HepG2 (cell line): ENCODE measurements around the gene OR6S1. TPM values are rescaled to one million over a fixed set of nuclear protein-coding genes. Genes with fewer than 3 reads are reported as not detected.

Experiments
- BCL6 ChIP-seq: IDR thresholded peaks from 2 replicates; pipeline ENCODE4 v1.6.1; 2016; ENCODE audit warnings: missing genetic modification reagents, missing compliant biosample characterization
- BORCS8-MEF2B ChIP-seq: sonication (generic); formaldehyde crosslinking; IDR thresholded peaks from 2 replicates; pipeline ENCODE4 v1.8.0; 2022; ENCODE audit warnings: mild to moderate bottlenecking, missing genetic modification reagents
- DNMT3B ChIP-seq: conservative IDR thresholded peaks from 2 replicates; pipeline ENCODE4 v1.6.1; 2016; ENCODE audit warnings: missing biosample characterization, control low read depth
- FOSL1 ChIP-seq: sonication (generic); formaldehyde crosslinking; IDR thresholded peaks from 2 replicates; pipeline ENCODE4 v1.9.0; 2021; ENCODE audit warnings: missing genetic modification reagents, borderline replicate concordance
- GZF1 ChIP-seq: sonication (generic); formaldehyde crosslinking; IDR thresholded peaks from 2 replicates; pipeline ENCODE4 v1.5.1; 2020; ENCODE audit warnings: mild to moderate bottlenecking, missing genetic modification reagents
- IKZF5 ChIP-seq: IDR thresholded peaks from 2 replicates; pipeline ENCODE4 v1.6.1; 2018; ENCODE audit warnings: missing genetic modification reagents, mild to moderate bottlenecking, missing compliant biosample characterization
- NFE2L1 ChIP-seq: sonication (generic); formaldehyde crosslinking; IDR thresholded peaks from 2 replicates; pipeline ENCODE4 v1.4.0; 2020; ENCODE audit warnings: missing genetic modification reagents, mild to moderate bottlenecking, borderline replicate concordance
- WIZ ChIP-seq: sonication (generic); formaldehyde crosslinking; IDR thresholded peaks from 2 replicates; pipeline ENCODE4 v1.5.1; 2020; ENCODE audit warnings: mild to moderate bottlenecking, missing genetic modification reagents
- ZNF468 ChIP-seq: sonication (generic); formaldehyde crosslinking; IDR thresholded peaks from 2 replicates; pipeline ENCODE4 v1.8.0; 2022; ENCODE audit warnings: mild to moderate bottlenecking, moderate library complexity, missing genetic modification reagents
- ZNF501 ChIP-seq: sonication (generic); formaldehyde crosslinking; IDR thresholded peaks from 2 replicates; pipeline ENCODE4 v1.5.1; 2020; ENCODE audit warnings: mild to moderate bottlenecking, moderate library complexity, missing genetic modification reagents
- ZNF550 ChIP-seq: sonication (generic); formaldehyde crosslinking; IDR thresholded peaks from 2 replicates; pipeline ENCODE4 v1.4.0; 2020; ENCODE audit warnings: mild to moderate bottlenecking, missing genetic modification reagents, borderline replicate concordance
- ZNF678 ChIP-seq: sonication (generic); formaldehyde crosslinking; IDR thresholded peaks from 2 replicates; pipeline ENCODE4 v1.4.0; 2020; ENCODE audit warnings: mild to moderate bottlenecking, missing genetic modification reagents
- ZSCAN22 ChIP-seq: sonication (generic); formaldehyde crosslinking; IDR thresholded peaks from 2 replicates; pipeline ENCODE4 v1.4.0; 2020; ENCODE audit warnings: mild to moderate bottlenecking, missing genetic modification reagents
- polyA plus RNA-seq, 8 experiments: library from polyadenylated mRNA; depleted of rRNA in 3 of 8; stranded (reverse) in 7 of 8; unstranded in 1 of 8; fragments of >200 nt; fragmentation: Illumina TruSeq in 4 of 8; extraction: Trizol in 4 of 8; gene quantifications; 2 replicates each; pipeline versions ENCODE4 v1.2.1 to v1.2.3, GENCODE V29; 2011 to 2016; ENCODE audit warnings: low read depth in 4 of 8, missing spikeins in 1 of 8, mixed read lengths in 1 of 8; ENCODE audit not compliant: insufficient read depth in 1 of 8
- total RNA-seq, 5 experiments: library from RNA; depleted of rRNA; stranded (reverse); fragments of >200 nt; fragmentation: Illumina TruSeq; extraction: Trizol; gene quantifications; 2 replicates each; pipeline ENCODE4 v1.2.3, GENCODE V29; 2016; ENCODE audit warnings: low read depth in 1 of 5
- TF ChIP-seq, protein P1 (sequence below): sonication (generic); formaldehyde crosslinking; IDR thresholded peaks from 2 replicates; pipeline ENCODE4 v1.5.1; 2020; ENCODE audit warnings: mild to moderate bottlenecking, missing genetic modification reagents
- TF ChIP-seq, protein P2 (sequence below): sonication (generic); formaldehyde crosslinking; IDR thresholded peaks from 2 replicates; pipeline ENCODE4 v1.5.0; 2020; ENCODE audit warnings: mild to moderate bottlenecking, missing genetic modification reagents
- TF ChIP-seq, protein P3 (sequence below): sonication (generic); formaldehyde crosslinking; IDR thresholded peaks from 2 replicates; pipeline ENCODE4 v1.8.0; 2022; ENCODE audit warnings: missing genetic modification reagents, low read depth, mild to moderate bottlenecking, borderline replicate concordance
- TF ChIP-seq, protein P4 (sequence below): sonication (generic); formaldehyde crosslinking; IDR thresholded peaks from 2 replicates; pipeline ENCODE4 v1.8.1; 2023; ENCODE audit warnings: mild to moderate bottlenecking, missing genetic modification reagents, borderline replicate concordance
- TF ChIP-seq, protein P5 (sequence below): sonication (generic); formaldehyde crosslinking; IDR thresholded peaks from 2 replicates; pipeline ENCODE4 v1.4.0; 2020; ENCODE audit warnings: missing genetic modification reagents
- TF ChIP-seq, protein P6 (sequence below): sonication (generic); formaldehyde crosslinking; IDR thresholded peaks from 2 replicates; pipeline ENCODE4 v1.5.0; 2020; ENCODE audit warnings: mild to moderate bottlenecking, missing genetic modification reagents

OR6S1 gene
- total and polyA plus RNA-seq, 2 of the 13 experiments (the other 11 are each of a cell fraction or from before 2014, with no cell fraction given): 0.09 TPM; not detected in 1

DNA sequence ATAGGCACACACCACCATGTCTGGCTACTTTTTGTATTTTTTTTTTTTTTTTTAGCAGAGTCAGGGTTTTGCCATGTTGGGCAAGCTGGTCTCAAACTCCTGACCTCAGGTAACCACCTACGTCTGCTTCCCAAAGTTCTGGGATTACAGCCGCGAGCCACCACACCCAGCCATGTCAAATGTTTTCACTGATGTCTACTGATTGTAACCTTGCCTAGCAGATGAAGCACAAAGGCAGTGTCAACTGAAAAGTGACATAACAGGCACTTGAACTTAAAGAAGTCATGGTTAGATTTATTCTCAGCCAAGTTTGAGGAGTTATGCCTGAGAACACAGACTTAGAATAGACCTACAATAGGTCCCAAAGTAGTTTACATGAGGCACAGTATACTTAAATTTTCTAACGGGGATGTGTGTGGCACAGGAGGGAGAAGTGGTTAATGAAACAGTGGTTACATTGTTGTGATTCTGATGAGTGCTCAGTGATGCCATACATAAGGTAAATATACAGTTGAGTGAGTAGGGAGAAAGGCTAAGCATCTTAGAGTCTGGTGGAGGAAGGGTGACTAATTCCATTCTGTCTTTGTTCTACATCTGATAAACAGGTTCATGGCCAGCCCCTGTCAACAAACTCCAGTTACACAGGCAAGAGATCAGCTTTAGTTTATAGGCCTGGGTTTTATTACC, 30.2 kb upstream of the OR6S1 start (continued):
- TF ChIP-seq, protein P1, sequence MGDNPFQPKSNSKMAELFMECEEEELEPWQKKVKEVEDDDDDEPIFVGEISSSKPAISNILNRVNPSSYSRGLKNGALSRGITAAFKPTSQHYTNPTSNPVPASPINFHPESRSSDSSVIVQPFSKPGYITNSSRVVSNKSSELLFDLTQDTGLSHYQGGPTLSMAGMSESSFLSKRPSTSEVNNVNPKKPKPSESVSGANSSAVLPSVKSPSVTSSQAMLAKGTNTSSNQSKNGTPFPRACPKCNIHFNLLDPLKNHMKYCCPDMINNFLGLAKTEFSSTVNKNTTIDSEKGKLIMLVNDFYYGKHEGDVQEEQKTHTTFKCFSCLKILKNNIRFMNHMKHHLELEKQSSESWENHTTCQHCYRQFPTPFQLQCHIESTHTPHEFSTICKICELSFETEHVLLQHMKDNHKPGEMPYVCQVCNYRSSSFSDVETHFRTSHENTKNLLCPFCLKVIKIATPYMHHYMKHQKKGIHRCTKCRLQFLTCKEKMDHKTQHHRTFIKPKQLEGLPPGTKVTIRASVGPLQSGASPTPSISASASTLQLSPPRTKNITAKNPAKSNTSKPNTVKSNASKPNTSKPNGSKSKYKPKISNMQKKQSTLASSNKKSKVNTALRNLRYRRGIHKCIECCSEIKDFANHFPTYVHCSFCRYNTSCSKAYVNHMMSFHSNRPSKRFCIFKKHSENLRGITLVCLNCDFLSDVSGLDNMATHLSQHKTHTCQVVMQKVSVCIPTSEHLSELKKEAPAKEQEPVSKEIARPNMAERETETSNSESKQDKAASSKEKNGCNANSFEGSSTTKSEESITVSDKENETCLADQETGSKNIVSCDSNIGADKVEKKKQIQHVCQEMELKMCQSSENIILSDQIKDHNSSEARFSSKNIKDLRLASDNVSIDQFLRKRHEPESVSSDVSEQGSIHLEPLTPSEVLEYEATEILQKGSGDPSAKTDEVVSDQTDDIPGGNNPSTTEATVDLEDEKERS (CRISPR knock-in tag): 0 out of 2 replicates have a peak, but pooled peaks have one; percentile 34
- TF ChIP-seq IKZF5 (CRISPR knock-in tag): peak; percentile 68
- TF ChIP-seq ZNF550 (CRISPR knock-in tag): no peak
- TF ChIP-seq WIZ (CRISPR knock-in tag): no peak
- TF ChIP-seq, protein P2, sequence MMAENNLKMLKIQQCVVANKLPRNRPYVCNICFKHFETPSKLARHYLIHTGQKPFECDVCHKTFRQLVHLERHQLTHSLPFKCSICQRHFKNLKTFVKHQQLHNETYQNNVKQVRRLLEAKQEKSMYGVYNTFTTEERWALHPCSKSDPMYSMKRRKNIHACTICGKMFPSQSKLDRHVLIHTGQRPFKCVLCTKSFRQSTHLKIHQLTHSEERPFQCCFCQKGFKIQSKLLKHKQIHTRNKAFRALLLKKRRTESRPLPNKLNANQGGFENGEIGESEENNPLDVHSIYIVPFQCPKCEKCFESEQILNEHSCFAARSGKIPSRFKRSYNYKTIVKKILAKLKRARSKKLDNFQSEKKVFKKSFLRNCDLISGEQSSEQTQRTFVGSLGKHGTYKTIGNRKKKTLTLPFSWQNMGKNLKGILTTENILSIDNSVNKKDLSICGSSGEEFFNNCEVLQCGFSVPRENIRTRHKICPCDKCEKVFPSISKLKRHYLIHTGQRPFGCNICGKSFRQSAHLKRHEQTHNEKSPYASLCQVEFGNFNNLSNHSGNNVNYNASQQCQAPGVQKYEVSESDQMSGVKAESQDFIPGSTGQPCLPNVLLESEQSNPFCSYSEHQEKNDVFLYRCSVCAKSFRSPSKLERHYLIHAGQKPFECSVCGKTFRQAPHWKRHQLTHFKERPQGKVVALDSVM (CRISPR knock-in tag): no peak
- TF ChIP-seq NFE2L1 (CRISPR knock-in tag): no peak
- TF ChIP-seq, protein P3, sequence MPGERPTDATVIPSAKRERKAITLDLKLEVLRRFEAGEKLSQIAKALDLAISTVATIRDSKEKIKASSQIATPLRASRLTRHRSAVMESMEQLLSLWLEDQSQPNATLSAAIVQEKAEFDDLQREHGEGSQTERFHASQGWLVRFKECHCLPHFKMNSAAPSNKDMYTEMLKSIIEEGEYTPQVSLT (CRISPR knock-in tag): no peak
- TF ChIP-seq, protein P4, sequence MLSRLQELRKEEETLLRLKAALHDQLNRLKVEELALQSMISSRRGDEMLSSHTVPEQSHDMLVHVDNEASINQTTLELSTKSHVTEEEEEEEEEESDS (CRISPR knock-in tag): no peak
- TF ChIP-seq GZF1 (CRISPR knock-in tag): no peak
- TF ChIP-seq ZSCAN22 (CRISPR knock-in tag): no peak
- TF ChIP-seq, protein P5, sequence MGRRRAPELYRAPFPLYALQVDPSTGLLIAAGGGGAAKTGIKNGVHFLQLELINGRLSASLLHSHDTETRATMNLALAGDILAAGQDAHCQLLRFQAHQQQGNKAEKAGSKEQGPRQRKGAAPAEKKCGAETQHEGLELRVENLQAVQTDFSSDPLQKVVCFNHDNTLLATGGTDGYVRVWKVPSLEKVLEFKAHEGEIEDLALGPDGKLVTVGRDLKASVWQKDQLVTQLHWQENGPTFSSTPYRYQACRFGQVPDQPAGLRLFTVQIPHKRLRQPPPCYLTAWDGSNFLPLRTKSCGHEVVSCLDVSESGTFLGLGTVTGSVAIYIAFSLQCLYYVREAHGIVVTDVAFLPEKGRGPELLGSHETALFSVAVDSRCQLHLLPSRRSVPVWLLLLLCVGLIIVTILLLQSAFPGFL (CRISPR knock-in tag): no peak
- no peak for TF ChIP-seq DNMT3B (CRISPR knock-in tag)
- no peak for TF ChIP-seq ZNF468 (CRISPR knock-in tag)
- TF ChIP-seq, protein P6, sequence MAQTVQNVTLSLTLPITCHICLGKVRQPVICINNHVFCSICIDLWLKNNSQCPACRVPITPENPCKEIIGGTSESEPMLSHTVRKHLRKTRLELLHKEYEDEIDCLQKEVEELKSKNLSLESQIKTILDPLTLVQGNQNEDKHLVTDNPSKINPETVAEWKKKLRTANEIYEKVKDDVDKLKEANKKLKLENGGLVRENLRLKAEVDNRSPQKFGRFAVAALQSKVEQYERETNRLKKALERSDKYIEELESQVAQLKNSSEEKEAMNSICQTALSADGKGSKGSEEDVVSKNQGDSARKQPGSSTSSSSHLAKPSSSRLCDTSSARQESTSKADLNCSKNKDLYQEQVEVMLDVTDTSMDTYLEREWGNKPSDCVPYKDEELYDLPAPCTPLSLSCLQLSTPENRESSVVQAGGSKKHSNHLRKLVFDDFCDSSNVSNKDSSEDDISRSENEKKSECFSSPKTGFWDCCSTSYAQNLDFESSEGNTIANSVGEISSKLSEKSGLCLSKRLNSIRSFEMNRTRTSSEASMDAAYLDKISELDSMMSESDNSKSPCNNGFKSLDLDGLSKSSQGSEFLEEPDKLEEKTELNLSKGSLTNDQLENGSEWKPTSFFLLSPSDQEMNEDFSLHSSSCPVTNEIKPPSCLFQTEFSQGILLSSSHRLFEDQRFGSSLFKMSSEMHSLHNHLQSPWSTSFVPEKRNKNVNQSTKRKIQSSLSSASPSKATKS (CRISPR knock-in tag): no peak
- peak; percentile 73; the same call in 1 of the 2 replicates for TF ChIP-seq FOSL1 (CRISPR knock-in tag)
- TF ChIP-seq ZNF678 (CRISPR knock-in tag): no peak
- TF ChIP-seq BCL6 (CRISPR knock-in tag): peak; percentile 78
- TF ChIP-seq BORCS8-MEF2B: no peak
- TF ChIP-seq ZNF501: no peak
